Inflammatory macrophage (primary cell): Measurements from ENCODE around the gene BARX1.
"Not testable (repeated sequence)": the region's sequence is repeated elsewhere in the genome, so short reads cannot be mapped to it uniquely, and the experiment has no call there.

Experiments
- DNase-seq, 2 donors: peaks; one replicate each; pipeline ENCODE4 v3.0.0-alpha.2; 2020 to 2022

BARX1 gene

DNA sequence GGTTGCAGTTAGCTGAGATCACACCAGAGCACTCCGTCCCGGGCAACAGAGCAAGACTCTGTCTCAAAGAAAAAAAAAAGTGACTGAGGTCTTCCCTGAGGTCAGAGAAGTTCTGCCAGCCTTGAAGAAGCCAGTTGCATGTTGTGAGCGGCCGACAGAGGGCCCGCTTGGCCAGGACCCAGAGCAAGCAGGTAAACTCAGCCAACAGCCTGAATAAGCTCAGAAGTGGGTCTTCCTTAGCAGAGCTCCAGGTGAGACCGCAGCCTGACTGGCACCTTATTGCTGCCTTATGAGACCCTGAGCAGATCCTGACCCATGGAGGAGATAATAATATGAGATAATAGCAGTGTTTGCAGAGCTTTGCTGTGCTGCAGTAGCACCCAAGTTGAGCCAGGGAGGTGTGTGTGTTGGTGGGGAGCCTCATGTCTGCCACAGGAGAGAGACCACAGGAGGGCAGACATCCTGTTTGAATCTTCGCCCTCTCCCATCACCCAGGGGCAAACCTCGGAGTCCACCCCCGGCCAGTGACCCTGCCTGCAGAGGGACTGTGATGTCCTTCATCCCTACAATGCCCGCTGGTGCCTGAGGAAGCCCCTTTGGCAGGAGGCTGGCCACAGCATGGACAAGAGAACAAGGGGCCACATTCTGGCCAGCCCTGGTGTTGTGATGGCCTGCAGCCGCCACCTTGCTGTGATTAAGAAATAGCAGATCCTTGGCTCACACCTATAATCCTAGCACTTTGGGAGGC, 10.8 kb upstream of the BARX1 start:
- no peak for DNase-seq

DNA sequence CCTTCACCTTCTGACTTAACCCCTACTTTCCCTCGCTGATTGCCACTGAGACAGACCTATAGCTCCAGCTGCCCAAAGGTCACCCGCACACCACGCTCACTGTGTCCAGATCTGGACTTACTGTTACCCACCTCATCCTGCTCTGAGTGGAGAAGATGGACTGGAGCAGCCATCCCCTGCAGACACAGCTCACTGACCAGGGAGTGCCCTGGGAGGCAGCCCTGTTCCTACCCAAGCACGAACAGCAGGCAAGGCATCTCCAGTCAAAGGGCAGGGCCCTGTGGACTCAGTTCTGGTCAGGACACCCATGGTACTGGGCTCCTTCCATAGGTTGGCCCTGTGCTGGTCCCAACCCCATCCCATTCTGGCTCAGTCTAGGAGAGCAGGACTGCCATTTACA, 9.5 kb upstream of the BARX1 start:
- DNase-seq = no peak

DNA sequence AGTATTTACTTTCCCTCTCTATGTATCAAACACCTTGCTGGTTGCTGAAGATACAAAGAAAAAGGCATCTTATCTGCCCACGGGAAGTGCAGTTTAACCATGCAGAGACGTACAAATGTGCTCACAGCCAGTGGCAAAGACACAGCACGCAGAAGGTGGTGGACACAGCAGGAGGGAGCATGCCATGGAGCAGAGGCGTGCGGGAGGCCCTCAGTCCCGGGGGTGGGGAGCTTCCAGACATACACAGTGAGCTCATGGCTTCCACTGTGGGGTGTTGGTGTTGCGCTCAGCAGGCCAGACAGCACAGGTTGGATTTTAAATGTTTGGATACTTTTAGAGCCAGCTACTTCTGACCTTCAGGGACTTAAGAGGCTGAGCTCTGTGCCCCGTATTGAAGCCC, 8.8 kb upstream of the BARX1 start:
- no peak for DNase-seq

DNA sequence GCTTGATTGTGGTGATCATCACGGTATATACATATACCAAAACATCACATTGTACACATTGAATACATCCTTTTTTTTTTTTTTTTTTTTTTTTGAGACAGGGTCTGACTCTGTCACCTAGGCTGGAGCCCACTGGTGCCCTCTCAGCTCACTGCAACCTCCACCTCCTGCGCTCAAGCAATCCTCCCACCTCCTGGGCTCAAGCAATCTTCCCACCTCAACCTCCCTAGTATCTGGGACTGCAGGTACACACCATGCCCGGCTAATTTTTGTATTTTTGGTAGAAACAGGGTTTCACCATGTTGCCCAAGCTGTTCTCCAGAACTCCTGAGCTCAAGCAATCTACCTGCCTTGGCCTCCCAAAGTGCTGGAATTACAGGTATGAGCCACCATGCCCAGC, 8.3 kb upstream of the BARX1 start:
- DNase-seq = not testable (repeated sequence)

GRCh38 chr9:93962561-93963440, 7.6 kb upstream of the BARX1 start:
- peak; percentile 83 to 85 for DNase-seq

GRCh38 chr9:93962017-93962416, 6.9 kb upstream of the BARX1 start:
- no peak for DNase-seq

GRCh38 chr9:93960971-93961841, 6.1 kb upstream of the BARX1 start:
- DNase-seq = no peak

DNA sequence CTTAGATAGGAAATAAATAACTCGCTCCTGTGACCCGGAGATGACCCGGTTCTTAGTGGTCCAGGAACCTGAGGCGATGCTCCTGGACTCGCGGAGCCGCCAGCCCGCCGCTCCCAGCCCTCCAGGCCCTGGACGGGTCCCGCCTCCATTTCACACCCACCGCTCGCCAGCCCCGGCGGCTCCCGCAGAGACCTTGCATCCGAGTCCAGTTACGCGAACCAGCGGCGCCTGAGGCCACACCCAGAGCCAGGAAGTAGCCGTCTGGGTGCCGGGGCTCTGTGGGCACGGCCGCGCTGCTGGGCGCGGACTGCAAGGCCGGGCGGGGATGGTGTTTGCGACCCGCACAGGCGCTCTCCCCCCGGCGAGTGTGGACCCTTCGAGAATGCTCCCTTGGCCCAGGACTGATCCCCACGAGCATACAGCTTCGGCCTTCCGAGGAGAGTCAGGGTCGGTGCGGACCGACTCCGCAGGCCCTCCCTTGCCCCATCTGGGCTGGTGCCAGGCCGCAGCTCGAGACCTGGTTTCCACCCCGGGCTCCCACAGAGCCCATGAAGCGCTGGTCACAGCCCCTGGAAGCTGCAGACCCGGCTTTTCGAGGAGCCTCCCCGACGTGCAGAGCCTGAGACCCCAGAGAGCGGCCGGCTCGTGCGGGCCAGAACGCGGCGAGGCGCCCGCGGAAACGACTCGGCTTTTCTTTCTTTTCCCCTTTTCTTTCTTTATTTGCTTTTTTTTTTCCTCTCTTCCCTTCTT, 5.2 kb upstream of the BARX1 start:
- no peak for DNase-seq

GRCh38 chr9:93959739-93960154, 4.6 kb upstream of the BARX1 start:
- no peak for DNase-seq

DNA sequence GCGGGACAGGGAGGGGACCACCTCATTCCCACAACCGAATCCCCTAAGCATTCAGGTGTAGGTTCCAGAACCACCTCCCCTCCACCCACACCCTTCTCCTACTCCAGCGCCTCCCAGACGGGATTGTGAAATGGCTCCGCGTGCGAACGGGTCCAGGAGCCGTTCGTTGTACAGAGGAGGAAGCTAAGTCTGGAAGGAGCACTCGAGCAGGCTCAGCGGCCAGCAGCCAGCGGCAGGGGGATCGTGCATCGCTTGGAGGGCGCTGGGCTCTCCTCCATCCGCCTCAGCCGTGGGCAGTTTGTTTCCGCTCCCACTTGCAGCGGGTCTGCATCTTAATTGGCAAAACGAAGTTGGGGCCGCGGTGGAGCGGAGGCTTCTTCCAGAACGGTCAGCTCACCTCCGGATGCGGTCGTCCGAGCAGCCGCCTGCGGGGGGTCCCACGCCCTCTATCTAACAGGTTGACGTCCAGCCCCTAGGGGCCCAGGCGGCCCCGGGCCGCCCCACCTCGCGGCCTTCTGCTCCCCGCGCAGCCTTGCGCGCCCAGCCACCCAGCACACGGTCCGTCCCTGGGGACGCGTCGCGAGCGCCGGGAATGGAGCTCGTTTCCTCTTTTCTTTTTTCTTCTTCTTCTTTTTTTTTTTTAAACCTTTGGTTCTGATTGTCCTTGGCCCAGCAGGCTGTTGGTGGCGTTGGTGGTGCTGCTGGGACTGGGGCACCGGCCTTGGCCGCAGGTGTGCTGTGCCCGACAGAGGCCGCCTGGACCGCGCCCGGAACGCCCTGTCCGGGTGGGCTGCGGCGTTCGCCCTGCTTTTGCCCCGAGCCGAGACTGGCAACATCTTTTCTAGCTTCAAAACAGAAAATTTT, 3.9 kb upstream of the BARX1 start:
- peak; percentile 30 to 43 for DNase-seq

DNA sequence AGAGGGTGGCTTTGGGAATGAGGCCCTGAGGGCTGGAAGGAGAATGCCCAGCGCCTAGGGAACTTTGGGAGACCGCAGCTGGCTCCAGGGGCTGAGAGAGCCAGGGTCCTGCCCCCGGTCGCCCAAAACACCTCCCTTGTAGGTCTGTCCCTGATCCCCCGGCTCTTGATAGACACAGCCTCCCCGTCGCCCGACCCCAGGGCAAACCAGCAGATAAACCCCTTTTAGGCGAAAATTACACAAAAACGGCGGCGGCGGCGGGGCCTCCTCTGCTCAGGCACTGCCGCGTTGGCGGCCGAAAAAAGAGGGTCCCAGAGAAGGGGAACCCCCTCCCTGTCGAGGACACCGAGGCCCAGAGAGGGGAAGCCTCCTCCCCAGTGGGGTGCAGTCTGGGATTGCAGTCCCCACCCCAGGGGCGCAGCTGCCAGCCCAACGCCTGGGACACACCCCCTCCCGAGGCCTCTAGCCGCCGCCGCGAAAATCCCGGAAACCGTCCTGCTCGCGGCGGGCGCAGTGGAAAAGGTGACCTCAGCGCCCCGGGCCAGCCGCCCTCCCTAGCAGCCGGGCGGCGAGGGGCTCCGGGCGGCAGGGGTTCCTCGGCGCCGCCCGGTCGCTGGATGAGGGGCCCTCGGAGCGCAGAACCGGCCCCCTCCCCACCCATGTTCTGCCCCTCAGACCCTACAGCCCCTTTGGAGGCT, 3.1 kb upstream of the BARX1 start:
- DNase-seq = no peak

DNA sequence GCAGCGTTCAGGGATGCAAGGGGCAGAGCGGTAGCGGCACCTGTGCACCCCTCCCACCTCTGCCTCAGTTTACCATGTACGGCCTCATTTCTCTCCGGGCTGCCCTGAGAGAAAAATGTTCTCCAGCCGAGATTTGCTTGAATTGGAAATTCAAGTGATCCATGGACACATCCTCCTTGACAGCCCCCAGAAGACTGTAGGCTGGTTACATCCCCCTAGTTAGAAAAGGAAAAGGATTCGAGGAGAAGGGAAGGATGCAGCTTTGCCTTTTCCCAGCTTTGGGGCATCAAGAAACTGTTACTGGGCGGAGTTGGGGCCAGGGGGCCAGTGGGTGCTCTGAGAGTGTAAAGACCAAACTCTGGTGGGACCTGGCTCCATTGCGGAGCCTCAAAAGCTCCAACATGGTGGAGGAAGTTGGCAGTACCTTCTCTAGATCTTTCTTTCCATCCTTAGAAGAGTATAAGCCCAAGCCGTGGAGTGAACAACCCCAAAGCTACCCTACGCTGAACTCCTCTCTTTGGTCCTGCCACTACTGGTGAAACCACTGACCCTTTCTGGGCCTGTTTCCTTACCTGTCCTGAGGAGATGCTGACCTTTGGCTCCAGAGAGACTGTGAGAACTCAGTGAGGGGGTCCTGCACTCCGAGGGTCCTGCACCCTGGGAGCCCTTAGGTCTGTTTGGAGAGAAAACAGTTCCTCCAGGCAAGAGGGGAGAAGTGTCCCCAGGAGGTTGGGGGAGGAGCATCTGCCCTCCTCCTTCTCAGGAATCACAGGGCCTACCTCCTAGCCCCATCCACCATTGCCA, 1.0 kb upstream of the BARX1 start:
- no peak for DNase-seq

- DNase-seq = no peak
Measured at GRCh38 chr9:93954434-93955061, 607 bp downstream of the BARX1 start.

DNA sequence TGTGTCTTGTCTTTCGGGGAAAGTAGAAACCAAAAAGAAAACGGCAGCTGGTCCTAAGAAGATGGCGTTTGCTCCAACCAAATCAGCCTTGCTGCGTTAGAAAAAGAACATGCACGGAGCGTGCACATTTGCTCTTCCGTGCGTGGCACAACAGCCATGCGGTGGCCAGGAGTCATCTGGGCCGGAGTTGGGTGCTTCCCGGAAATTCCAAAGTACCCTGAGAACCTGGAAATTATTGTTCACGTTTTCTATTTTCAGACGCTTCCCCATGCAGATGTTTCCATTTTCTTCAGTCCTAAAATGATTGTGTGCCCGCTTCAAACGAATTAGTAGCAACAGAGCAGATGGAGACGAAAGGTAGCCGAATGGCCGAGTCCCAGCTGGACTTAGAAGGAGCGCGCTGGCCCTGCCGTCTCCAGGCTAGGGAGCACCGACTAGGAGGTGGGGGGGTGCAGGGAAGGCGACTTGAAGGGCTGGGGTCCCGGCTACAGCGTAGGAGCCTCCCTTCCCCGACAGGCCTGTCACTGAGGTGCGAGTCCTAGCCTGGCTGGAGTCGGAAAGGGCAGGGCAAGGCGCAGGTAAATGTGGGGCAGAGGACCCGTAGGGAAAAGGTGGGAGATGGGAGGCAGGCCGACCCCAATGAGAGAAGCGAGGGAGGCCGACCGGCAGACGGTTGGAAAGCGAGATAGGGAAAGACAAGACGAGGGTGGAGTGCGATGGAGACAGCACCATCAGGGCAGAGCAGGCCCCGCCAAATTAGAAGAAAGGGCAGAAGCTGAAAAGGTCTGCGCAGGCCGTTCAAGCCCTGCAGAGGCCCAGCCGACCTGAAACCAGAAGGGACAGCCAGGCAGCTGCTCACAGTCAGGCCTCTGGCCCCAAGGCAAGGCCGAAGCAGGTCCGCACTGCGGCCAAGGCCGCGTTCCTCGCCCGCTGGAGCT, 1.4 kb downstream of the BARX1 start:
- DNase-seq = no peak

DNA sequence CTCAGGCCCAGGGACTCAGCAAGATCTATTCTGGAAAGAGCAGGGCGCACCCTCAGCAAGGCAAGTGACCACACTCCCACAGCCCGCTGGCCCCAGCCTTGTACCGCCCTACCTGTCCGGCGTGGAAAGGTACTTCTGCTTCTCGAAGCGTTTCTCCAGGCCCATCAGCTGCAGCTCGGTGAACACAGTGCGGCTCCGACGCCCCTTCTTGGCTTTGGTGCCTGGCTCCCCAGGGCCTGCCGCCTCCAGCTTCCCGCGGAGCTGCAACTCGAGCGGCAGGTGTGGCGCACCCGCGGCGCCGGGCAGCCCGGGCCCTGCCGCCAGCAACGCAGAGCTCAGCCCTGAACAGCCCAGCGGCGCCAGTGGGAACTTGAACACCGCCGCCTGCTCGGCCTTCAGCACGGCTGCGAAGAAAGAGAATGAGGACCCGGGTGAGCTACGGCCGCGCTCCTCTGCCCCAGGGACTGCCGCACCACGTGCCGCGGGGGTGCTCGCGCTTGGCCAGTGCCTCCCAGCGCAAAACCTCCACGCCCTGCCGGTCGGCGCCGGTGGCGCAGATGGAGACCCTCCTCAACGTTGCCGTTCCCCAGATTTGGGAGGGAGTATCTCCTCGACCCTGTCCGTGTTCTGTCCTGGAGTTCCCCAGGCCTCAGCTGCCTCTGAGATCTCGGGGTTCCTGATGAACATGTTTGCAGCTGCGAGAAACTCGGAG, 2.2 kb downstream of the BARX1 start:
- DNase-seq = no peak

DNA sequence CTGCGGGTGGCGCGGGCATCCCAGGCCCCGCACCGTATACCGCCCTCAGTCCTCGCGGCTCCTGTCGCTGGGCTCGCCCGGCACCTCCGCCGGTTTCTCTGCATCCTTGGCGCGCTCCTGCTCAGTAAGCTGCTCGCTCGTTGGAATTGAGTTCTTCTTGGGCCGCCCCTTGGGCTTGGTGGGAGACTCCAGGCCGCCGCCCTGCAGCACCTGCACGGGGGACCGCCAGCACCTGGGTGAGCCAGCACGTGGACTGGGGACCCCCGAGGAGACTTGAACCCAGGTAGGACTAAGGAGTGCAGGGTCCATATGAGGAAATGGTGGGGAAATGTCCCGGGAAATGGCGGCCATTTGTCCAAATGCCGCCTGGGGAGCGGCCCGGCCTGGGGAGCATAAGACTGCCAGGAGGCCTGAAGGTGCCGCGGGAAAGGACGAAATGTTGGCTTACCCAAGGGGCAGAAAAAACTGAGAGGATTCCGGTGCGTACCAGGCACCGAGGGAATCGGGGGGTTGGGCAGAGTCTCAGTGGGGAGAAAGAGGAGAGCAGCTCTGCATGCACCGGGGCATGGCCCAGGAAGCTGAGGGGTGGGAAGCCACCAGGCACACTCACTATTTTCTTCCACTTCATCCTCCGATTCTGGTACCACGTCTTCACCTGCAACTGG, 2.9 kb downstream of the BARX1 start:
- no peak for DNase-seq

GRCh38 chr9:93951655-93952118, 3.5 kb downstream of the BARX1 start:
- DNase-seq = no peak
